ENCODE data around the gene SUPT20HL1. TPM values are rescaled to one million over a fixed set of nuclear protein-coding genes. Genes with fewer than 3 reads are reported as not detected.

Gene SUPT20HL1
- total and polyA plus RNA-seq, 2 experiments from 2014 or later: not detected

GRCh38 chrX:24340501-24340900 lies 19.9 kb upstream of the SUPT20HL1 start:
- no peaks in the 10 kb centered on the region for H3K79me2 ChIP-seq (ENCODE audit: insufficient read depth)
- TF ChIP-seq EZH2 (IDR thresholded peaks at IDR 0.05; ENCODE audit: insufficient read depth, poor library complexity, severe bottlenecking): no peak
- TF ChIP-seq EZH2phosphoT487 (IDR thresholded peaks at IDR 0.05; ENCODE audit: insufficient read depth, low read depth): no peak
- H3K27ac ChIP-seq: no peak overlapping the region
- H3K9ac ChIP-seq: no peak overlapping the region
- no peaks in the 10 kb centered on the region for H3K9me2 ChIP-seq (ENCODE audit: insufficient read depth)
- peaks cover 16% of the 10 kb centered on the region; the same call in 1 of the 2 replicates for H3F3A ChIP-seq (ENCODE audit: insufficient read depth)
- in situ Hi-C loops (cut with MboI): no loop called here
- no peak overlapping the region for H2AFZ ChIP-seq
- H4K20me1 ChIP-seq (ENCODE audit: insufficient read depth): no peaks in the 10 kb centered on the region
- no peaks in the 10 kb centered on the region for H3K36me3 ChIP-seq (ENCODE audit: low read depth)
- H3K9me3 ChIP-seq (ENCODE audit: low read depth): no peaks in the 10 kb centered on the region
- no peak overlapping the region for H3K4me2 ChIP-seq (ENCODE audit: unreplicated experiment)
- peaks cover 17% of the 10 kb centered on the region for H3K4me1 ChIP-seq (ENCODE audit: insufficient read depth)
- DNase-seq: no peak
- H3K4me3 ChIP-seq: no peak overlapping the region
- H3K27me3 ChIP-seq (replicated peaks; ENCODE audit: insufficient read depth): no peaks in the 10 kb centered on the region
- 89 to 92% methylated on average over 2 of the region's 2 CpGs for WGBS, 2 experiments (ENCODE audit: low coverage in 1 of 2, low lambda C conversion rate in 2 of 2, missing lambda C conversion rate in 2 of 2)

- Histone ChIP-seq H3K27ac (peak overlapping the region; percentile 75), H3K27me3 (replicated peaks; ENCODE audit: insufficient read depth) (no peaks in the 10 kb centered on the region), H3K9ac (no peak overlapping the region), H3K79me2 (ENCODE audit: insufficient read depth) (no peaks in the 10 kb centered on the region), H3K4me1 (ENCODE audit: insufficient read depth) (peaks cover 17% of the 10 kb centered on the region), H3K4me2 (ENCODE audit: unreplicated experiment) (peak overlapping the region; percentile 31), H3F3A (ENCODE audit: insufficient read depth) (peaks cover 16% of the 10 kb centered on the region; the same call in 1 of the 2 replicates), H4K20me1 (ENCODE audit: insufficient read depth) (no peaks in the 10 kb centered on the region), H3K36me3 (ENCODE audit: low read depth) (no peaks in the 10 kb centered on the region), H2AFZ (no peak overlapping the region), H3K4me3 (no peak overlapping the region), H3K9me3 (ENCODE audit: low read depth) (no peaks in the 10 kb centered on the region), H3K9me2 (ENCODE audit: insufficient read depth) (no peaks in the 10 kb centered on the region)
- peak; percentile 85 for DNase-seq
- WGBS, 2 experiments (ENCODE audit: low coverage in 1 of 2, low lambda C conversion rate in 2 of 2, missing lambda C conversion rate in 2 of 2): 0% methylated on average over 1 of the region's 1 CpG
- TF ChIP-seq EZH2 (IDR thresholded peaks at IDR 0.05; ENCODE audit: insufficient read depth, poor library complexity, severe bottlenecking) (no peak), EZH2phosphoT487 (IDR thresholded peaks at IDR 0.05; ENCODE audit: insufficient read depth, low read depth) (0 out of 2 replicates have a peak, but pooled peaks have one; percentile 60)
- in situ Hi-C loops (cut with MboI): no loop called here
Measured at GRCh38 chrX:24341795-24342194, 18.6 kb upstream of the SUPT20HL1 start.

- Histone ChIP-seq H3F3A (ENCODE audit: insufficient read depth) (peaks cover 16% of the 10 kb centered on the region; the same call in 1 of the 2 replicates), H3K4me3 (no peak overlapping the region), H2AFZ (no peak overlapping the region), H3K4me2 (ENCODE audit: unreplicated experiment) (no peak overlapping the region), H3K9me3 (ENCODE audit: low read depth) (no peaks in the 10 kb centered on the region), H3K4me1 (ENCODE audit: insufficient read depth) (peaks cover 17% of the 10 kb centered on the region), H3K27me3 (replicated peaks; ENCODE audit: insufficient read depth) (no peaks in the 10 kb centered on the region), H4K20me1 (ENCODE audit: insufficient read depth) (no peaks in the 10 kb centered on the region), H3K9me2 (ENCODE audit: insufficient read depth) (no peaks in the 10 kb centered on the region), H3K79me2 (ENCODE audit: insufficient read depth) (no peaks in the 10 kb centered on the region), H3K9ac (no peak overlapping the region), H3K36me3 (ENCODE audit: low read depth) (no peaks in the 10 kb centered on the region), H3K27ac (no peak overlapping the region)
- no peak for DNase-seq
- no peak for TF ChIP-seq EZH2 (IDR thresholded peaks at IDR 0.05; ENCODE audit: insufficient read depth, poor library complexity, severe bottlenecking)
- no peak for TF ChIP-seq EZH2phosphoT487 (IDR thresholded peaks at IDR 0.05; ENCODE audit: insufficient read depth, low read depth)
- in situ Hi-C loops (cut with MboI): no loop called here
- WGBS, 2 experiments (ENCODE audit: low coverage in 1 of 2, low lambda C conversion rate in 2 of 2, missing lambda C conversion rate in 2 of 2): 95 to 96% methylated on average over 9 of the region's 9 CpGs
Measured at GRCh38 chrX:24343719-24344118, 16.7 kb upstream of the SUPT20HL1 start.

GRCh38 chrX:24347881-24348280 lies 12.6 kb upstream of the SUPT20HL1 start:
- no peak overlapping the region for H3K9ac ChIP-seq
- in situ Hi-C loops (cut with MboI): no loop called here
- no peaks in the 10 kb centered on the region for H3K36me3 ChIP-seq (ENCODE audit: low read depth)
- no peaks in the 10 kb centered on the region for H3K9me3 ChIP-seq (ENCODE audit: low read depth)
- WGBS, 2 experiments (ENCODE audit: low coverage in 1 of 2, low lambda C conversion rate in 2 of 2, missing lambda C conversion rate in 2 of 2): 93 to 100% methylated on average over 1 of the region's 1 CpG
- no peaks in the 10 kb centered on the region for H3F3A ChIP-seq (ENCODE audit: insufficient read depth)
- H3K4me3 ChIP-seq: no peak overlapping the region
- no peak for TF ChIP-seq EZH2 (IDR thresholded peaks at IDR 0.05; ENCODE audit: insufficient read depth, poor library complexity, severe bottlenecking)
- TF ChIP-seq EZH2phosphoT487 (IDR thresholded peaks at IDR 0.05; ENCODE audit: insufficient read depth, low read depth): no peak
- H2AFZ ChIP-seq: no peak overlapping the region
- no peaks in the 10 kb centered on the region for H3K27me3 ChIP-seq (replicated peaks; ENCODE audit: insufficient read depth)
- H4K20me1 ChIP-seq (ENCODE audit: insufficient read depth): no peaks in the 10 kb centered on the region
- no peaks in the 10 kb centered on the region for H3K4me1 ChIP-seq (ENCODE audit: insufficient read depth)
- no peak overlapping the region for H3K4me2 ChIP-seq (ENCODE audit: unreplicated experiment)
- no peaks in the 10 kb centered on the region for H3K79me2 ChIP-seq (ENCODE audit: insufficient read depth)
- DNase-seq: no peak
- H3K9me2 ChIP-seq (ENCODE audit: insufficient read depth): no peaks in the 10 kb centered on the region
- no peak overlapping the region for H3K27ac ChIP-seq

- no peaks in the 10 kb centered on the region for H3F3A ChIP-seq (ENCODE audit: insufficient read depth)
- TF ChIP-seq EZH2phosphoT487 (IDR thresholded peaks at IDR 0.05; ENCODE audit: insufficient read depth, low read depth) (no peak), EZH2 (IDR thresholded peaks at IDR 0.05; ENCODE audit: insufficient read depth, poor library complexity, severe bottlenecking) (no peak)
- no peaks in the 10 kb centered on the region for H3K79me2 ChIP-seq (ENCODE audit: insufficient read depth)
- H3K9me2 ChIP-seq (ENCODE audit: insufficient read depth): no peaks in the 10 kb centered on the region
- no peaks in the 10 kb centered on the region for H4K20me1 ChIP-seq (ENCODE audit: insufficient read depth)
- no peak for DNase-seq
- no peak overlapping the region for H3K4me3 ChIP-seq
- no peak overlapping the region for H3K27ac ChIP-seq
- 100% methylated on average over 1 to 3 of the region's 4 CpGs for WGBS, 2 experiments (ENCODE audit: low coverage in 1 of 2, low lambda C conversion rate in 2 of 2, missing lambda C conversion rate in 2 of 2)
- in situ Hi-C loops (cut with MboI): no loop called here
- H2AFZ ChIP-seq: no peak overlapping the region
- no peaks in the 10 kb centered on the region for H3K9me3 ChIP-seq (ENCODE audit: low read depth)
- H3K36me3 ChIP-seq (ENCODE audit: low read depth): no peaks in the 10 kb centered on the region
- no peaks in the 10 kb centered on the region for H3K4me1 ChIP-seq (ENCODE audit: insufficient read depth)
- H3K9ac ChIP-seq: no peak overlapping the region
- H3K4me2 ChIP-seq (ENCODE audit: unreplicated experiment): no peak overlapping the region
- no peaks in the 10 kb centered on the region for H3K27me3 ChIP-seq (replicated peaks; ENCODE audit: insufficient read depth)
Measured at GRCh38 chrX:24350217-24350616, 10.2 kb upstream of the SUPT20HL1 start.

Data from GM23248 (cell line).